Measurements from ENCODE around the gene MB.

DNA sequence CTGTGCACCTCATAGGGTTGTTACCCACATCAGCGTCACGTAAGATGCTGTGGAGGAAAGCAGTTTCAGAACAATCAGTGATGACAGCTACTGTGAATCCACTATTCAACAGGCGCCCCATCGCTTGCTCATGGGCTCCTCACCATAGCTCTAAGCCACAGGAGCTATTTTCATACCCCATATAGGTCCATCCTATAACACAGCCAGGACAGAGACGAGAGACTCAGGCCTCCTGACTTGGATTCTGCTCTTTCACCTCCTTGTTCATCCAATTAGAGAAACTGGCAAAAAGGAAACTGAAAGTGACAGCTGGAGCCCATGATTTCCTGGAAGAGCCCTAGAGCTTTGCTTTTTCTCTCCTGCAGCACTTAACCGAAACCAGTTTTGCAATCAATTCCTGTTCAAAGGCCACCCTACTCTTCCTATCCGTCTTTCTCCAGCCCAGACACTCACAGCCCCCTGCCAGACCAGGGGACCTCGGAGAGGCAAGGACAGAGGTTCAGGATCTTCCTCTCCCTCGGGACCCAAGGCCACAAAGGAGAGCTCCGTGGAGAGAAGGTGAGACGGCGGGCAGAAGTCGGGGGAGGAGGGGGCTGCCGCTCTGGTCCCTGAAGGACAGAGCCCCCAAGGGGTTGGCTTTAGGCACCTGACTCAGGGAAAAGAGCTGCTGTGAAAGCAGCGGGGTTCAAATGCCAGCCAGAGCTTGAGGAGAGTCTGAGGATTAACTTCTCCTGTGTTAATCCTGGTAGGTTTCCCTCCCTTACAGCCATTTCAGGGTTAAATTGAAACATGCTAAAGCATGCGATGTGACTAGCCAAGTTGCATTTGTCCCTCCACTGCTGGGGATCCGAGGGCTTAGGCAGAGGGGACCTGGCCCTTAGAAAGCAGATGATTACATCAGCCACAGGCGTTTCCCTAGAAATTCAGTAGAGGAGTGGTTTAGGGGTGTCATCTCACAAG is 31.2 kb upstream of the MB start, which contains the start of gene APOL6:
- TF ChIP-seq CTCF (IDR thresholded peaks at IDR 0.05; ENCODE audit: low read depth, low read length) (no peak), EZH2phosphoT487 (IDR thresholded peaks at IDR 0.05; ENCODE audit: low read depth) (no peak)

All from OCI-LY3 (cell line).